Thoracic aorta (tissue), 2 donors: Measurements from ENCODE around the gene KCNK7. TPM values are rescaled to one million over a fixed set of nuclear protein-coding genes. Genes with fewer than 3 reads are reported as not detected.
A peak's percentile ranks its signal among the peaks of the same experiment; 100 is the strongest.

Experiments
- ATAC-seq: fragments of 150-250 bp; one replicate; pipeline ENCODE4 v1.8.0; 2017; ENCODE audit warnings: low read depth; ENCODE audit not compliant: insufficient number of reproducible peaks, low FRiP score
- DNase-seq: peaks from one replicate; pipeline ENCODE4 v3.0.0-alpha.2; 2020; ENCODE audit warnings: low spot score
- H3K27ac ChIP-seq, 2 donors: fragments of 200-600 bp; sonication (generic); 1 replicate in 1 of 2; 2 replicates in 1 of 2; pipeline ENCODE4 v1.5.1; 2016; ENCODE audit warnings: mild to moderate bottlenecking in 2 of 2, moderate library complexity in 2 of 2
- H3K27me3 ChIP-seq: fragments of 200-600 bp; sonication (generic); replicated peaks from 2 replicates; pipeline ENCODE4 v1.6.0; 2016; ENCODE audit warnings: mild to moderate bottlenecking; ENCODE audit not compliant: insufficient read depth
- H3K36me3 ChIP-seq: fragments of 200-600 bp; sonication (generic); one replicate; pipeline ENCODE4 v1.5.1; 2016
- H3K4me1 ChIP-seq, 2 donors: fragments of 200-600 bp; sonication (generic); 1 replicate in 1 of 2; 2 replicates in 1 of 2; pipeline versions ENCODE4 v1.5.1 to v1.6.0; 2016; ENCODE audit warnings: low read depth in 2 of 2, mild to moderate bottlenecking in 1 of 2; ENCODE audit not compliant: control insufficient read depth in 1 of 2
- H3K4me3 ChIP-seq: fragments of 200-600 bp; sonication (generic); 2 replicates; pipeline ENCODE4 v1.5.1; 2016; ENCODE audit warnings: mild to moderate bottlenecking
- H3K9me3 ChIP-seq: fragments of 200-600 bp; sonication (generic); 2 replicates; pipeline ENCODE4 v1.5.1; 2016
- CTCF ChIP-seq: fragments of 200-600 bp; sonication (generic); IDR thresholded peaks from one replicate; pipeline ENCODE4 v1.5.1; 2019; ENCODE audit warnings: antibody characterized with exemption
- total RNA-seq, 2 donors: library from RNA; depleted of rRNA; stranded (reverse); fragments of >200 nt; gene quantifications; one replicate each; pipeline versions ENCODE4 v1.1.0 to v1.2.3, GENCODE V29; 2016

The KCNK7 gene
- total RNA-seq, 2 donors from 2014 or later = 0.95 TPM; not detected in 1

GRCh38 chr11:65584106-65584505 is 11.5 kb downstream of the KCNK7 start:
- TF ChIP-seq CTCF = no peak
- peaks cover 24 to 39% of the 10 kb centered on the region in 2 donors for H3K4me1 ChIP-seq
- H3K27ac ChIP-seq = peak overlapping the region in 1 of 2 donors; percentile 47
- peaks cover 55% of the 10 kb centered on the region for H3K36me3 ChIP-seq
- no peak for DNase-seq
- H3K9me3 ChIP-seq = no peaks in the 10 kb centered on the region
- H3K27me3 ChIP-seq = no peaks in the 10 kb centered on the region
- no peak overlapping the region for H3K4me3 ChIP-seq
- no peak for ATAC-seq

- Histone ChIP-seq H3K4me3 (no peak overlapping the region), H3K36me3 (peaks cover 56% of the 10 kb centered on the region), H3K9me3 (no peaks in the 10 kb centered on the region), H3K27ac (no peak overlapping the region), H3K27me3 (no peaks in the 10 kb centered on the region), H3K4me1 (peaks cover 28 to 41% of the 10 kb centered on the region in 2 donors)
- DNase-seq (no peak), ATAC-seq (no peak)
- TF ChIP-seq CTCF = no peak
Measured at GRCh38 chr11:65583589-65583988, 12.0 kb downstream of the KCNK7 start.

- Histone ChIP-seq H3K9me3 (no peaks in the 10 kb centered on the region), H3K27me3 (no peaks in the 10 kb centered on the region), H3K4me3 (no peak overlapping the region), H3K4me1 (peaks cover 24 to 41% of the 10 kb centered on the region in 2 donors), H3K36me3 (peaks cover 56% of the 10 kb centered on the region), H3K27ac (peak overlapping the region in 1 of 2 donors; percentile 67)
- ATAC-seq (no peak), DNase-seq (no peak)
- no peak for TF ChIP-seq CTCF
Measured at GRCh38 chr11:65581928-65582327, 13.7 kb downstream of the KCNK7 start.

- H3K36me3 ChIP-seq = peaks cover 49% of the 10 kb centered on the region
- ATAC-seq = no peak
Measured at GRCh38 chr11:65580756-65581155, 14.8 kb downstream of the KCNK7 start.

GRCh38 chr11:65580031-65580692 is 15.4 kb downstream of the KCNK7 start:
- no peak overlapping the region for H3K4me3 ChIP-seq
- H3K4me1 ChIP-seq = peaks cover 15 to 30% of the 10 kb centered on the region in 2 donors
- DNase-seq (no peak), ATAC-seq (no peak)
- no peaks in the 10 kb centered on the region for H3K27me3 ChIP-seq
- H3K9me3 ChIP-seq = no peaks in the 10 kb centered on the region
- peaks cover 44% of the 10 kb centered on the region for H3K36me3 ChIP-seq
- TF ChIP-seq CTCF = no peak
- H3K27ac ChIP-seq = peak overlapping the region; percentile 35 to 67

More at GRCh38 chr11:65580756-65581155, 14.8 kb downstream of the KCNK7 start:
- peak overlapping the region; percentile 35 to 67 for H3K27ac ChIP-seq
- H3K27me3 ChIP-seq = no peaks in the 10 kb centered on the region
- no peaks in the 10 kb centered on the region for H3K9me3 ChIP-seq
- no peak overlapping the region for H3K4me3 ChIP-seq
- H3K4me1 ChIP-seq = peaks cover 15 to 31% of the 10 kb centered on the region in 2 donors
- no peak for TF ChIP-seq CTCF
- DNase-seq = no peak
